Gastrocnemius medialis (tissue), 4 donors: ENCODE data around the gene GPATCH11.
A peak's percentile ranks its signal among the peaks of the same experiment; 100 is the strongest.

Experiments
- CTCF ChIP-seq, 5 experiments: fragments of 450-650 bp in 3 of 5; fragments of 200-600 bp in 2 of 5; sonication (generic) in 2 of 5; IDR thresholded peaks in 4 of 5; conservative IDR thresholded peaks in 1 of 5; 1 replicate in 4 of 5; 2 replicates in 1 of 5; pipeline ENCODE4 v1.5.1; 2016 to 2019; ENCODE audit warnings: antibody characterized with exemption in 5 of 5, mild to moderate bottlenecking in 3 of 5, moderate library complexity in 3 of 5
- POLR2A ChIP-seq, 2 donors: fragments of 450-650 bp; IDR thresholded peaks; one replicate each; pipeline ENCODE4 v1.6.1; 2017; ENCODE audit warnings: antibody characterized with exemption in 2 of 2, mild to moderate bottlenecking in 2 of 2, moderate library complexity in 2 of 2

GRCh38 chr2:37083873-37084794 is at the start of gene GPATCH11, which contains the start of gene HEATR5B:
- TF ChIP-seq POLR2A (IDR thresholded peaks at IDR 0.05) (peak; percentile 55), CTCF (IDR thresholded peaks at IDR 0.05 in 4 of 5, conservative IDR thresholded peaks at IDR 0.05 in 1 of 5) (no peak)
